Gastrocnemius medialis (tissue), 4 donors: ENCODE measurements around the gene RPS6KA1.

Source experiments
- CTCF ChIP-seq, 5 experiments: fragments of 450-650 bp in 3 of 5; fragments of 200-600 bp in 2 of 5; sonication (generic) in 2 of 5; IDR thresholded peaks in 4 of 5; conservative IDR thresholded peaks in 1 of 5; 1 replicate in 4 of 5; 2 replicates in 1 of 5; pipeline ENCODE4 v1.5.1; 2016 to 2019; ENCODE audit warnings: antibody characterized with exemption in 5 of 5, mild to moderate bottlenecking in 3 of 5, moderate library complexity in 3 of 5
- POLR2A ChIP-seq, 2 donors: fragments of 450-650 bp; IDR thresholded peaks; one replicate each; pipeline ENCODE4 v1.6.1; 2017; ENCODE audit warnings: antibody characterized with exemption in 2 of 2, mild to moderate bottlenecking in 2 of 2, moderate library complexity in 2 of 2

DNA sequence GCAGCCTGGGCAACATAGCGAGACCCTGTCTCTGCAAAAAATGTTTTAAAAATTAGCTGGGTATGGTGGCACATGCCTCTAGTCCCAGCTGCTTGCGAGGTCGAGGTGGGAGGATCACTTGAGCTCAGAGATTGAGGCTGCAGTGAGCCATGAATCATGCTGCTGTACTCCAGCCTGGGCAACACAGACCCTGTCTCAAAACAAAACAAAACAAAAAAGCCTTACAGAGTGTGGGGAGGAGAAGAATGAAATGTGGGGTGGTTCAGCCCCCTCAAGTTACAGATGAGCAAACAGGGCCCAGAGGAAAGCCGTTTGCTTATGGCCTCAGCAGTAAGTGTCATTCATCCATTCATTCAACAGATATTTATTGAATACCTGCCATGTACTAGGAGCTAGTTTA is 40.7 kb downstream of the RPS6KA1 start:
- no peak for TF ChIP-seq CTCF (IDR thresholded peaks at IDR 0.05 in 4 of 5, conservative IDR thresholded peaks at IDR 0.05 in 1 of 5)
- TF ChIP-seq POLR2A (IDR thresholded peaks at IDR 0.05): no peak
